CD8-positive, alpha-beta memory T cell (primary cell): Measurements from ENCODE around the gene PLXNA2. TPM values are rescaled to one million over a fixed set of nuclear protein-coding genes. Genes with fewer than 3 reads are reported as not detected.

Source experiments
- CTCF ChIA-PET: fragments of 350-600 bp; sonication (Branson Sonifier 250); formaldehyde crosslinking; loops from one replicate; lab custom pipeline; 2021; ENCODE audit warnings: antibody characterized with exemption; lab: Charles Lee
- POLR2A ChIA-PET: fragments of 350-600 bp; sonication (Branson Sonifier 250); formaldehyde crosslinking; loops from one replicate; lab custom pipeline; 2021; ENCODE audit warnings: antibody characterized with exemption; lab: Charles Lee
- DNase-seq, 5 donors: peaks; one replicate each; pipeline versions ENCODE4 v3.0.0 to v3.0.0-alpha.2; 2020 to 2022; ENCODE audit warnings: mixed read lengths in 1 of 5
- H3K27ac ChIP-seq: one replicate; pipeline ENCODE4 v1.7.0; 2013; ENCODE audit warnings: low read depth, mild to moderate bottlenecking, low read length, moderate library complexity
- H3K27me3 ChIP-seq: 2 replicates; pipeline ENCODE4 v1.7.0; 2013; ENCODE audit warnings: low read length, mild to moderate bottlenecking; ENCODE audit not compliant: insufficient read depth, poor library complexity, severe bottlenecking
- H3K36me3 ChIP-seq: 2 replicates; pipeline ENCODE4 v1.7.0; 2013; ENCODE audit warnings: mild to moderate bottlenecking, low read length, moderate library complexity; ENCODE audit not compliant: insufficient read depth
- H3K4me1 ChIP-seq: 2 replicates; pipeline ENCODE4 v1.7.0; 2013; ENCODE audit warnings: mild to moderate bottlenecking, low read length, moderate library complexity; ENCODE audit not compliant: insufficient read depth
- H3K4me3 ChIP-seq: 2 replicates; pipeline ENCODE4 v1.7.0; 2013; ENCODE audit warnings: mild to moderate bottlenecking, low read length
- H3K9me3 ChIP-seq: 2 replicates; pipeline ENCODE4 v1.7.0; 2013; ENCODE audit warnings: mild to moderate bottlenecking, low read length
- H3K27ac Mint-ChIP-seq, 8 donors: one replicate each; pipeline ENCODE4 v1.8.0; 2020 to 2021; ENCODE audit warnings: mixed read lengths in 8 of 8, mild to moderate bottlenecking in 6 of 8, inconsistent platforms in 3 of 8, moderate library complexity in 3 of 8
- H3K27me3 Mint-ChIP-seq, 2 donors: one replicate each; pipeline ENCODE4 v1.8.0; 2020 to 2021; ENCODE audit warnings: mixed read lengths in 2 of 2, mild to moderate bottlenecking in 1 of 2, moderate library complexity in 1 of 2
- H3K36me3 Mint-ChIP-seq, 3 donors: one replicate each; pipeline ENCODE4 v1.8.0; 2020 to 2021; ENCODE audit warnings: mixed read lengths in 3 of 3, inconsistent platforms in 1 of 3, mild to moderate bottlenecking in 1 of 3
- H3K4me1 Mint-ChIP-seq, 3 donors: one replicate each; pipeline ENCODE4 v1.8.0; 2020 to 2021; ENCODE audit warnings: mixed read lengths in 3 of 3, inconsistent platforms in 1 of 3, mild to moderate bottlenecking in 1 of 3
- H3K4me3 Mint-ChIP-seq, 7 donors: one replicate each; pipeline ENCODE4 v1.8.0; 2020 to 2021; ENCODE audit warnings: mixed read lengths in 7 of 7, mild to moderate bottlenecking in 6 of 7, moderate library complexity in 4 of 7, inconsistent platforms in 2 of 7
- H3K9me3 Mint-ChIP-seq, 5 donors: one replicate each; pipeline ENCODE4 v1.8.0; 2020 to 2022; ENCODE audit warnings: mixed read lengths in 5 of 5, mild to moderate bottlenecking in 3 of 5, moderate library complexity in 2 of 5, inconsistent platforms in 1 of 5
- polyA plus RNA-seq: library from polyadenylated mRNA; unstranded; fragments of 300-500 nt; fragmentation: Illumina TruSeq; gene quantifications from one replicate; pipeline ENCODE4 v1.2.3, GENCODE V29; 2021
- total RNA-seq, 2 experiments: library from RNA; stranded (reverse); gene quantifications; one replicate each; pipeline ENCODE4 v1.2.3, GENCODE V29; 2021

PLXNA2 gene
- total and polyA plus RNA-seq, 3 experiments from 2014 or later: 0.75 to 1.1 (median 1.0) TPM

DNA sequence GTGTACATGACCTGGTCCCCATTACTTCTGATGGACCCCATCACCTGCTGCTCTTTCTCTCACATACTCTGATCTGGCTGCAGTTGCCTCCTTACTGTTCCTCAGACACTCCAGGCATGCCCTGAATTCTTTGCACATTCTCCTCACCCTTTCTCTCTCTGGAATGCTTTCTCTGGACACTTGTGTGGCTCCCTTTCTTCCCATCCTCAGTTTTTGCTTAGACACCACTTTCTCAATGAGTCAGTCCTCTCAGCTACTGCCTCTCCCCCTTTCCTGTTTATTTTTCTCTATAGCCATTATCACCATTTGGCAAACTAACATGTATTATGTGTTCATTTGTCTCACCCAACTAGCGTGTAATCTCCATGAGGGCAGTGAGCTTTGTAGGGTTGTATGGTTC is 28.1 kb downstream of the PLXNA2 start:
- Mint-ChIP-seq H3K4me3 (no peak overlapping the region), H3K4me1 (no peaks in the 10 kb centered on the region), H3K9me3 (no peaks in the 10 kb centered on the region), H3K27me3 (peaks cover 4 to 7% of the 10 kb centered on the region in 2 donors), H3K36me3 (peaks cover 0 to 8% (median 0%) of the 10 kb centered on the region in 3 donors), H3K27ac (no peak overlapping the region)
- H3K27me3 ChIP-seq: no peaks in the 10 kb centered on the region
- POLR2A ChIA-PET: no interaction called here
- DNase-seq: no peak
- no peaks in the 10 kb centered on the region for H3K9me3 ChIP-seq
- no peak overlapping the region for H3K27ac ChIP-seq
- CTCF ChIA-PET: interaction anchor here (1.3 kb wide), 1 partner anchor 10 kb away, joined by 3 read pairs; no protein-coding TSS in a partner anchor
- H3K36me3 ChIP-seq: no peaks in the 10 kb centered on the region
- no peak overlapping the region for H3K4me3 ChIP-seq
- H3K4me1 ChIP-seq: peaks cover 7% of the 10 kb centered on the region

DNA sequence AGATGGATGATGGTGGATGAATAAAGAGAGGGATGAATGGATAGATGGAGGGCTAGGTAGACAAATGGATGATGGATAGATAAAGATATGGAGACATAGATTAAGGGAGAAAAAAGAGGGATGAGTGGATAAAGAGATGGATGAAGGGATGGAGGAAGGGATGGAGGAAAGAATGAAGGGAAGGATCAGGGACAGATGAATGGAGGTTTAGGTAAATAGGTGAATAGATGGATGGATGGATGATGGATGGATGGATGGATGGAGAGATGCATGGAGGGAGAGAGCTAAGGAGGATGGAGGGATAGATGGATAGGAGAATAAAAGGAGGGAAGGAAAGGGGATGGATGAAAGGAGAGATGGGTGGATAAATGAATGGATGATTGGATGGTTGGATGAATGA is 28.8 kb downstream of the PLXNA2 start:
- H3K27ac Mint-ChIP-seq: no peak overlapping the region
- no peaks in the 10 kb centered on the region for H3K9me3 Mint-ChIP-seq
- H3K27me3 ChIP-seq: no peaks in the 10 kb centered on the region
- no peaks in the 10 kb centered on the region for H3K9me3 ChIP-seq
- H3K4me1 Mint-ChIP-seq: no peaks in the 10 kb centered on the region
- ChIA-PET POLR2A (no interaction called here), CTCF (no interaction called here)
- H3K36me3 ChIP-seq: no peaks in the 10 kb centered on the region
- H3K4me3 Mint-ChIP-seq: no peak overlapping the region
- H3K27me3 Mint-ChIP-seq: peaks cover 3 to 4% of the 10 kb centered on the region in 2 donors
- peaks cover 0 to 8% (median 0%) of the 10 kb centered on the region in 3 donors for H3K36me3 Mint-ChIP-seq
- no peak overlapping the region for H3K27ac ChIP-seq
- H3K4me1 ChIP-seq: peaks cover 7% of the 10 kb centered on the region
- DNase-seq: no peak
- no peak overlapping the region for H3K4me3 ChIP-seq

DNA sequence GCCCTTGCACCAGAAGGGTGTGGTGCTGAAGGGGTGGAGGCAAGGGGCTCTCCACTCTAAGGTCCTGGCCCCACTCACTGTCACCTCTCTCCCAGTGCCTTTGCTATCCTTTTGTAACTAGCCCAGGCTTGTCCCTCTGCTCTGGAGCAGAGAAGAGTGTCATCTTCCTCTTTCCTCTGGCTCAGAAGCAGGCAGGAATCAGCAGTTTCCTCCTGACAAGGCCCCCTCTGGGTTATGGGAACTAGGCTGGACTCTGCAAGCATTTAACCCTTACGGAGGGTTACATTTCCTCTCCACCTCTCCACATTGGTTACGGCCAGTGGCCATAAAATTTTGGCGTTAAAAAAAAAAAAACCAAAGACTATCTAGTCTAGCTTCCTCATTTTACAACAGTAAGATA is 30.4 kb downstream of the PLXNA2 start:
- no peak overlapping the region for H3K27ac Mint-ChIP-seq
- H3K9me3 ChIP-seq: no peaks in the 10 kb centered on the region
- no peak overlapping the region for H3K4me3 ChIP-seq
- no peaks in the 10 kb centered on the region for H3K9me3 Mint-ChIP-seq
- no peaks in the 10 kb centered on the region for H3K36me3 ChIP-seq
- H3K4me1 ChIP-seq: no peaks in the 10 kb centered on the region
- POLR2A ChIA-PET: no interaction called here
- CTCF ChIA-PET: no interaction called here
- H3K36me3 Mint-ChIP-seq: peaks cover 0 to 8% (median 0%) of the 10 kb centered on the region in 3 donors
- no peak overlapping the region for H3K27ac ChIP-seq
- no peaks in the 10 kb centered on the region for H3K27me3 ChIP-seq
- H3K27me3 Mint-ChIP-seq: peaks cover 0 to 3% of the 10 kb centered on the region in 2 donors
- DNase-seq: no peak
- H3K4me3 Mint-ChIP-seq: no peak overlapping the region
- H3K4me1 Mint-ChIP-seq: no peaks in the 10 kb centered on the region

DNA sequence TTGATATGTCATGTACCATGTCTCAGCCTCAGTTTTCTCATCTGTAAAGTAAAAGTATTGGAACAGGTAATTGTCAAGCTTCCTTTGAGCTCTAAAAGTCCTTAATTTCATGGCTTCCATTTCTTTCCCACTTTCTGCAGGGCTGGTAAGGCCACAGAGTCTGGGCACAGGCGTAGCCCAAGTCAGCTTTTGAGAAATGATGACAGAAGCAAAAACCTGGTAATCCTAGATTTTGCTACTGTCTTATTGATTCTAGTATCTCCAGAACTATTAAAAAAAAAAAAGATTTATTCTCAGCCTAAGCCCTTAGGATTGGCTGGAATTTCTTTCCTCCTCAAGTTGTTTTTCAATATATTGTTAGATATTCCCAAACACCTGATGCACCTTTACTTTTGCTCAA is 31.3 kb downstream of the PLXNA2 start:
- Mint-ChIP-seq H3K4me1 (no peaks in the 10 kb centered on the region), H3K27me3 (peaks cover 4 to 5% of the 10 kb centered on the region in 2 donors), H3K27ac (no peak overlapping the region), H3K4me3 (no peak overlapping the region), H3K36me3 (peaks cover 0 to 8% (median 0%) of the 10 kb centered on the region in 3 donors), H3K9me3 (no peaks in the 10 kb centered on the region)
- H3K36me3 ChIP-seq: no peaks in the 10 kb centered on the region
- ChIA-PET POLR2A (no interaction called here), CTCF (interaction anchor here (1.2 kb wide), 1 partner anchor 14 kb away, joined by 3 read pairs; no protein-coding TSS in a partner anchor)
- H3K4me3 ChIP-seq: no peak overlapping the region
- H3K9me3 ChIP-seq: no peaks in the 10 kb centered on the region
- no peaks in the 10 kb centered on the region for H3K4me1 ChIP-seq
- no peaks in the 10 kb centered on the region for H3K27me3 ChIP-seq
- no peak overlapping the region for H3K27ac ChIP-seq
- no peak for DNase-seq

DNA sequence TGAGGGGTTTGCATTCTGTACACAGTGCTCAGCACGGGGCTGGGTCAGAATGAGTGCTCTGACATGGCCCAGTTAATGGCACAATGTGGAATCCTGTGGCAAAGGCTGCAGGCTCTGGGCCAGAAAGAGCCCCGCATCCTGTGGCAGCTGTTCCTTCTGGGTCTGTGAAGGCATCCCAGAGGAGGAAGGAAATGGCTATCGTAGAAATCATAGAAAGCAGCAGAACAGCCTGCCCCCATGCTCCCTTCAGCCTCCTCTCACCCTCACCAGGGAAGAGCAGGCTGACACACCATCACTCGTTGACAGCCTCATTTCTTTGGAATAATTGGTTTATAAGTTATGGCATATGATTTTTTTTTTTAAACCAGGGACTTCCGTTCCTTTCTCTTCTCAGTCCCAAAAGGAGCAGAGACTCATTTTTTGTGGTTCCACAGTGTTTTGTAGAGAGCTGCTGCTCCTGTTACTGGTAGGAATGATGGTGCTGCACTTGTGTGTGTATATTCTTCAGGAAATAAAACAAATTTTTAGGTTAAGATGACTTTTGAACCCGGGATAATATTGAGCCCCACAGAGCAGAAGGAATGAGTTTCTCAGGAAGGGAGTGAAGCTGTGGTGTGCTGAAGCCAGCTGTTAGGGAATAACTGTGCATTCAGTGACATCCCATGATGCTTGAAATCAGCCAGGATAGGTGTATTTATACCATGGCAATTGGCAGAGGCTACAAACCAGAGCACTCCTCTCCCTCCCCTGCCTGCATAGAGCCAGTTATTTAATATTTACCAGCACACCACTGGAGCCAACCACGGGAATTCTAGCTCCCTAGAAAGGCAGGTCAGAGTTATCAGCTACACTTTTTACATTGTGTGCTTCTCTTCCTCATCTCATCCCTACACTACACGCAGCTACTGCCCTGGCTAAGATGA is 32.0 kb downstream of the PLXNA2 start:
- Histone ChIP-seq H3K27ac (no peak overlapping the region), H3K9me3 (no peaks in the 10 kb centered on the region), H3K27me3 (no peaks in the 10 kb centered on the region), H3K4me3 (no peak overlapping the region), H3K36me3 (no peaks in the 10 kb centered on the region), H3K4me1 (no peaks in the 10 kb centered on the region)
- no peak overlapping the region for H3K4me3 Mint-ChIP-seq
- H3K9me3 Mint-ChIP-seq: no peaks in the 10 kb centered on the region
- no peaks in the 10 kb centered on the region for H3K4me1 Mint-ChIP-seq
- peaks cover 0 to 8% (median 0%) of the 10 kb centered on the region in 3 donors for H3K36me3 Mint-ChIP-seq
- POLR2A ChIA-PET: no interaction called here
- peaks cover 4 to 5% of the 10 kb centered on the region in 2 donors for H3K27me3 Mint-ChIP-seq
- DNase-seq: no peak
- CTCF ChIA-PET: interaction anchor here (1.2 kb wide), 1 partner anchor 13 kb away, joined by 3 read pairs; no protein-coding TSS in a partner anchor
- no peak overlapping the region for H3K27ac Mint-ChIP-seq

DNA sequence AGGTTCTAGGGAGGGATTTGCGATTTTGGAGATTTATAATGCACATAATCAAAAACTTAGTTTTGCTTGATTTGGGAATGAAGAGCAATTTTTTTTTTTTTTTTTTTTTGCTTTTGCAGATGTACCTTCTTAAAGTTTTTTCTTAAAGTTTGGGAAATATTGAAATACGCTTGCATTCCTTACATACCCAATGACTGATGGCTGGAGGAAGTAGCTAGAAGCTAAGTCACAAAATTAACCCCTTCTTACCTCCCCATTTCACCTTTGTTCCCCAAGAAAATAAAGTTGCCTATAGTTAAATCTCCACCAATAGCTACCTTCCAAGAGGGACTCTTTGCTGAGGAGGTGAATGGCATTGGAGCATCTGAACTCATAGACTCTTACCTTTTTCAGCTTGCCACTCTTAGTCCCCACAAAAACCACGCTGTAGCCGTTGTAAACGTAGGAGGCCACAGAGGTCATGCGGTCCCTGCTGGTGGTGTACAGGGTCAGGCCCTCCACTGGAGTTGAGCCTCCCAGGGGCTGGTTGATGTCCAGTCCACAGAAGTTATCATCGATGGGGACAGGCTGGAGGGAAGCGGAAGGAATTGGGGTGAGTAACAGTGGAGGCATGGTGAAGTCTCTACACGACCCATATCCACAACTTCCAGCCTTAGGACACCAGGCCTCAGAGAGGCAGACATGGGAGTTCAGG is 34.1 kb downstream of the PLXNA2 start:
- H3K9me3 Mint-ChIP-seq: no peaks in the 10 kb centered on the region
- ChIA-PET POLR2A (no interaction called here), CTCF (interaction anchor here (1.2 kb wide), 1 partner anchor 13 kb away, joined by 3 read pairs; no protein-coding TSS in a partner anchor)
- no peaks in the 10 kb centered on the region for H3K4me1 Mint-ChIP-seq
- H3K27me3 Mint-ChIP-seq: peaks cover 4 to 5% of the 10 kb centered on the region in 2 donors
- H3K4me3 Mint-ChIP-seq: no peak overlapping the region
- peak overlapping the region in 2 of 8 donors; percentile 33 to 39 for H3K27ac Mint-ChIP-seq
- Histone ChIP-seq H3K4me3 (no peak overlapping the region), H3K9me3 (no peaks in the 10 kb centered on the region), H3K36me3 (no peaks in the 10 kb centered on the region), H3K4me1 (no peaks in the 10 kb centered on the region), H3K27me3 (no peaks in the 10 kb centered on the region), H3K27ac (no peak overlapping the region)
- no peak for DNase-seq
- no peaks in the 10 kb centered on the region for H3K36me3 Mint-ChIP-seq

DNA sequence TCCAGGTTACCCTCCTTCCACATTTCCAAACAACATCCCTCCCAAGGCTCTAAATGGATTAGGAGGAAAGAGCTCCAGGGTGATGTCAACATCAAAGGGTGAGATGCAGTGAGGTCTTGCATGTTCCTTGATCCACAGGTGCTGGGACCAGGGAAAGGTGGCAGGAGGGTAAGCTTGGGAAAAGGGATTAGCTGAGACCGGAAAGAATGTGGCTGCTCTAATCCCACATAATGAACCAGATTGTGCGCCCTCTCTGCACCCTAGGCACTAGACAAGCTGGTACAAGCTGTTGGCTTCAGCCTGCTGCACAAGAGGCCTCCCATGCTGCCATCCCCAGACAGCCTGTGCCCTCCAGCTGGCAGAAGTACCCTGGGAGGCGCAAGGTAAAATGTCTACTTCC is 34.9 kb downstream of the PLXNA2 start:
- CTCF ChIA-PET: interaction anchor here (1.2 kb wide), 1 partner anchor 12 kb away, joined by 3 read pairs; no protein-coding TSS in a partner anchor
- H3K4me1 ChIP-seq: no peaks in the 10 kb centered on the region
- POLR2A ChIA-PET: no interaction called here

DNA sequence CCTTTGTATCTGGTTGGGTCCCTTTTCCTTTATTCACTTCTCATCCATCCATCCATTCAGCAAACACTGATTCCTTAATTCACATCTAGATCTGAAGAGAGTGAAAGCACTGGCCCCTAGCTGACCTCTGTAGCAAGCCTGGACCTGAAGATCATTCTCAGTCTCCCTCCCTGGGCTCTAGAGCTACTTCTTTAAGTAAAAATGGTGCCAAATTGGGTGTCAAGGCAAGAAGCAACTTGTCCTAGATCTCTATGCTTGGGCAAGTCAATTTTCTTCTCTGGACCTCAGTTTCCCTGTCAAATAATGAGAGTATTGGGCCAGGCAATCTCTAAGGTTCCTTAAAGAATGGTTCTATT is 36.1 kb downstream of the PLXNA2 start:
- H3K27ac ChIP-seq: no peak overlapping the region
- ChIA-PET POLR2A (no interaction called here), CTCF (interaction anchor here (0.8 kb wide), 1 partner anchor 33 kb away, joined by 3 read pairs; no protein-coding TSS in a partner anchor)
- Mint-ChIP-seq H3K27me3 (peaks cover 4 to 5% of the 10 kb centered on the region in 2 donors), H3K9me3 (no peaks in the 10 kb centered on the region), H3K27ac (no peak overlapping the region), H3K36me3 (no peaks in the 10 kb centered on the region), H3K4me1 (no peaks in the 10 kb centered on the region), H3K4me3 (no peak overlapping the region)
- no peaks in the 10 kb centered on the region for H3K36me3 ChIP-seq
- H3K9me3 ChIP-seq: no peaks in the 10 kb centered on the region
- no peaks in the 10 kb centered on the region for H3K4me1 ChIP-seq
- DNase-seq: no peak
- no peaks in the 10 kb centered on the region for H3K27me3 ChIP-seq
- no peak overlapping the region for H3K4me3 ChIP-seq

More for the DNA sequence above, 34.9 kb downstream of the PLXNA2 start:
- Histone ChIP-seq H3K36me3 (no peaks in the 10 kb centered on the region), H3K27me3 (no peaks in the 10 kb centered on the region), H3K9me3 (no peaks in the 10 kb centered on the region), H3K4me3 (no peak overlapping the region), H3K27ac (no peak overlapping the region)
- Mint-ChIP-seq H3K4me3 (no peak overlapping the region), H3K27me3 (peaks cover 4 to 5% of the 10 kb centered on the region in 2 donors), H3K27ac (peak overlapping the region in 1 of 8 donors; percentile 33), H3K4me1 (no peaks in the 10 kb centered on the region), H3K36me3 (no peaks in the 10 kb centered on the region), H3K9me3 (no peaks in the 10 kb centered on the region)
- DNase-seq: no peak
